IMR-90 (cell line): ENCODE results near the gene ADAMTS6.

Experiments used
- BHLHE40 ChIP-seq: fragments of 150-350 bp; IDR thresholded peaks from 2 replicates; pipeline ENCODE4 v1.6.1; 2016; ENCODE audit warnings: mild to moderate bottlenecking, low read depth, low read length
- CHD1 ChIP-seq: IDR thresholded peaks from 2 replicates; pipeline ENCODE4 v1.6.1; 2012; ENCODE audit warnings: low read depth, low read length, improper control_type of control experiment
- MAFK ChIP-seq: IDR thresholded peaks from 2 replicates; pipeline ENCODE4 v1.6.1; 2012; ENCODE audit warnings: low read depth, low read length, improper control_type of control experiment
- POLR2A ChIP-seq: IDR thresholded peaks from 2 replicates; pipeline ENCODE4 v1.6.1; 2012; ENCODE audit warnings: mild to moderate bottlenecking, low read depth, low read length
- RAD21 ChIP-seq: IDR thresholded peaks from 2 replicates; pipeline ENCODE4 v1.6.1; 2012; ENCODE audit warnings: low read length, improper control_type of control experiment
- RCOR1 ChIP-seq: IDR thresholded peaks from 2 replicates; pipeline ENCODE4 v1.6.1; 2012; ENCODE audit warnings: mild to moderate bottlenecking, low read length, improper control_type of control experiment; ENCODE audit not compliant: insufficient replicate concordance
- SMC3 ChIP-seq: fragments of 150-350 bp; IDR thresholded peaks from 2 replicates; pipeline ENCODE4 v1.6.1; 2016; ENCODE audit warnings: low read depth, mild to moderate bottlenecking, antibody characterized with exemption, low read length, moderate library complexity
- TF ChIP-seq, protein P1 (sequence below): conservative IDR thresholded peaks from 2 replicates; pipeline ENCODE4 v1.5.1; 2012; ENCODE audit warnings: mild to moderate bottlenecking, low read depth, low read length, improper control_type of control experiment
- TF ChIP-seq, protein P2 (sequence below): fragments of 150-350 bp; IDR thresholded peaks from 2 replicates; pipeline ENCODE4 v1.6.1; 2017; ENCODE audit warnings: mild to moderate bottlenecking, antibody characterized with exemption, low read length, low read depth

GRCh38 chr5:65290677-65291076, 191.0 kb downstream of the ADAMTS6 start:
- TF ChIP-seq, protein P1, sequence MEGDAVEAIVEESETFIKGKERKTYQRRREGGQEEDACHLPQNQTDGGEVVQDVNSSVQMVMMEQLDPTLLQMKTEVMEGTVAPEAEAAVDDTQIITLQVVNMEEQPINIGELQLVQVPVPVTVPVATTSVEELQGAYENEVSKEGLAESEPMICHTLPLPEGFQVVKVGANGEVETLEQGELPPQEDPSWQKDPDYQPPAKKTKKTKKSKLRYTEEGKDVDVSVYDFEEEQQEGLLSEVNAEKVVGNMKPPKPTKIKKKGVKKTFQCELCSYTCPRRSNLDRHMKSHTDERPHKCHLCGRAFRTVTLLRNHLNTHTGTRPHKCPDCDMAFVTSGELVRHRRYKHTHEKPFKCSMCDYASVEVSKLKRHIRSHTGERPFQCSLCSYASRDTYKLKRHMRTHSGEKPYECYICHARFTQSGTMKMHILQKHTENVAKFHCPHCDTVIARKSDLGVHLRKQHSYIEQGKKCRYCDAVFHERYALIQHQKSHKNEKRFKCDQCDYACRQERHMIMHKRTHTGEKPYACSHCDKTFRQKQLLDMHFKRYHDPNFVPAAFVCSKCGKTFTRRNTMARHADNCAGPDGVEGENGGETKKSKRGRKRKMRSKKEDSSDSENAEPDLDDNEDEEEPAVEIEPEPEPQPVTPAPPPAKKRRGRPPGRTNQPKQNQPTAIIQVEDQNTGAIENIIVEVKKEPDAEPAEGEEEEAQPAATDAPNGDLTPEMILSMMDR = no peak
- TF ChIP-seq RCOR1 = no peak
- TF ChIP-seq POLR2A = no peak
- no peak for TF ChIP-seq SMC3
- TF ChIP-seq, protein P2, sequence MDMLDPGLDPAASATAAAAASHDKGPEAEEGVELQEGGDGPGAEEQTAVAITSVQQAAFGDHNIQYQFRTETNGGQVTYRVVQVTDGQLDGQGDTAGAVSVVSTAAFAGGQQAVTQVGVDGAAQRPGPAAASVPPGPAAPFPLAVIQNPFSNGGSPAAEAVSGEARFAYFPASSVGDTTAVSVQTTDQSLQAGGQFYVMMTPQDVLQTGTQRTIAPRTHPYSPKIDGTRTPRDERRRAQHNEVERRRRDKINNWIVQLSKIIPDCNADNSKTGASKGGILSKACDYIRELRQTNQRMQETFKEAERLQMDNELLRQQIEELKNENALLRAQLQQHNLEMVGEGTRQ = no peak
- TF ChIP-seq MAFK = no peak
- TF ChIP-seq BHLHE40 = no peak
- no peak for TF ChIP-seq CHD1
- no peak for TF ChIP-seq RAD21
